Heart left ventricle (tissue), 16 donors: ENCODE measurements around the gene NRP1. TPM values are rescaled to one million over a fixed set of nuclear protein-coding genes. Genes with fewer than 3 reads are reported as not detected.
A peak's percentile ranks its signal among the peaks of the same experiment; 100 is the strongest.

ENCODE experiments used
- ATAC-seq, 4 donors: fragments of 200-7000 bp; cut with Tn5 transposase; one replicate each; pipeline ENCODE4 v1.9.1; 2020 to 2022; ENCODE audit warnings: moderate library complexity in 4 of 4, mild to moderate bottlenecking in 3 of 4, moderate number of reproducible peaks in 1 of 4
- DNase-seq, 5 donors: peaks; one replicate each; pipeline ENCODE4 v3.0.0-alpha.2; 2020
- H3K27ac ChIP-seq, 12 donors: fragments of 200-600 bp; sonication (generic) in 4 of 12; one replicate each; pipeline versions ENCODE4 v1.5.0 to v1.8.0; 2016 to 2022; ENCODE audit warnings: mild to moderate bottlenecking in 2 of 12
- H3K27me3 ChIP-seq, 9 donors: fragments of 200-600 bp; sonication (generic) in 2 of 9; one replicate each; pipeline versions ENCODE4 v1.5.1 to v1.8.0; 2016 to 2022; ENCODE audit warnings: mild to moderate bottlenecking in 3 of 9
- H3K36me3 ChIP-seq, 9 donors: fragments of 200-600 bp; sonication (generic) in 2 of 9; one replicate each; pipeline versions ENCODE4 v1.5.0 to v1.8.0; 2018 to 2022; ENCODE audit warnings: mild to moderate bottlenecking in 2 of 9
- H3K4me1 ChIP-seq, 12 donors: fragments of 200-600 bp; sonication (generic) in 4 of 12; one replicate each; pipeline versions ENCODE4 v1.5.0 to v1.8.0; 2016 to 2022; ENCODE audit warnings: mild to moderate bottlenecking in 3 of 12
- H3K4me3 ChIP-seq, 12 donors: fragments of 200-600 bp; sonication (generic) in 4 of 12; one replicate each; pipeline versions ENCODE4 v1.5.0 to v1.8.0; 2017 to 2022; ENCODE audit warnings: mild to moderate bottlenecking in 9 of 12, moderate library complexity in 4 of 12
- H3K9me3 ChIP-seq, 12 donors: fragments of 200-600 bp; sonication (generic) in 4 of 12; one replicate each; pipeline versions ENCODE4 v1.5.0 to v1.8.0; 2016 to 2022; ENCODE audit warnings: mild to moderate bottlenecking in 1 of 12
- POLR2A ChIP-seq, 2 donors: fragments of 450-650 bp; IDR thresholded peaks; one replicate each; pipeline ENCODE4 v1.6.1; 2017; ENCODE audit warnings: antibody characterized with exemption in 2 of 2, mild to moderate bottlenecking in 2 of 2, moderate library complexity in 2 of 2
- WGBS, 4 donors: extraction: QIAGEN DNeasy Blood & Tissue Kit in 2 of 4; methylation state at CpG; one replicate each; pipeline versions ENCODE4 v1.1.5 to v1.1.7; 2013 to 2018; 5-methylcytosine and 5-hydroxymethylcytosine counted together
- intact Hi-C, 10 donors: fragments of 100-400 bp; cut with DNase I; formaldehyde crosslinking; loops; one replicate each; pipeline versions ENCODE4 v1.11.1 to v1.14.2; 2022
- polyA plus RNA-seq, 2 donors: library from polyadenylated mRNA; stranded (reverse); fragments of 200-250 nt; gene quantifications; one replicate each; pipeline ENCODE4 v1.2.3, GENCODE V29; 2013
- total RNA-seq, 9 donors: library from RNA; depleted of rRNA in 2 of 9; stranded (reverse); fragments of >200 nt in 2 of 9; fragmentation: NEBNext Ultra II Directional in 3 of 9; extraction: Animal tissue kit (Norgen Biotek cat#: 25700) in 3 of 9; gene quantifications; one replicate each; pipeline versions ENCODE4 v1.1.0 to v1.2.4, GENCODE V29; 2016 to 2023
- TF ChIP-seq, protein P1 (sequence below), 12 donors: fragments of 200-600 bp; sonication (generic) in 4 of 12; IDR thresholded peaks; one replicate each; pipeline versions ENCODE4 v1.5.0 to v1.8.0; 2018 to 2022; ENCODE audit warnings: antibody characterized with exemption in 12 of 12, mild to moderate bottlenecking in 5 of 12
- donor health status: ischemic (EF 13 %, LVEDD 7.1; RV severe dilation, severe dysfunction).
- donor health status: healthy with polysubstance abuse.
- donor health status: DM: no; HTN: yes; CAD: no.
- donor health status: DM: no; HTN: no; CAD: no.
- donor health status: ischemic (EF 25% LVEDD 6.9; RV normal size, moderate dysfunction).
- donor health status: ischemic (EF 25% LVEDD 5.7; RV mildly dilated, moderate dysfunction).
- donor health status: healthy.
- donor health status: DM: yes; HTN: yes; CAD: no.
- donor health status: ischemic (EF 35%, LVEDD 5.7; RV mildly dilated, moderate dysfunction).
- donor health status: nonischemic (EF 11% LVEDD 7.7; RV severe dilation, severe dysfunction).
- donor health status: DM: yes; HTN: yes; CAD: no.
- donor health status: PGD.
- donor health status: ischemic (EF 29% LVEDD 5.4; RV normal size, mild dysfunction).
- donor health status: nonischemic (EF 23%, LVEDD 6.1; RV moderate dilation, normal function).

The NRP1 gene
- total and polyA plus RNA-seq, 11 donors, result 47.1 to 279 (median 152) TPM

DNA sequence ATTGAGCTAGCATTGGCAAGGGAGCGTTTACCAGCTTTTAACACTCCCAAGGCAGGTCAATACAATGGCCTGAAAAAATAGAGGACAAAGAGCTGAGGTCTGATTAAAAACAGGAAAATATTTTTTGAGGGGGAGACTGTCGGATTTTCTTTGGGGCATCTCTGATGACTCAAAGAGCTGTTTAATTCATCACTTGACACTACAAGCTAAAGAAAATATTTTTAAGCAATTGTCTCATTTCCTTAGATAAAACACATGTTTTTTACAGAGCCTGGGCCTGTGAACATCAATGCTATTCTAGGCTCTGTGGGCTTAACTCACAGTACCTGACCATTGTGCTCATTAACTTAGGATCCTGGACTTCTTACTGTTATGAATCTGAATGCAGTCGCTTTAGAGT is 100.8 kb downstream of the NRP1 start:
- no peaks in the 10 kb centered on the region for H3K27me3 ChIP-seq
- ATAC-seq (peak; percentile 19 to 63 (median 32)), DNase-seq (no peak)
- no peak overlapping the region for H3K4me3 ChIP-seq
- no peak for TF ChIP-seq POLR2A (IDR thresholded peaks at IDR 0.05)
- TF ChIP-seq, protein P1, sequence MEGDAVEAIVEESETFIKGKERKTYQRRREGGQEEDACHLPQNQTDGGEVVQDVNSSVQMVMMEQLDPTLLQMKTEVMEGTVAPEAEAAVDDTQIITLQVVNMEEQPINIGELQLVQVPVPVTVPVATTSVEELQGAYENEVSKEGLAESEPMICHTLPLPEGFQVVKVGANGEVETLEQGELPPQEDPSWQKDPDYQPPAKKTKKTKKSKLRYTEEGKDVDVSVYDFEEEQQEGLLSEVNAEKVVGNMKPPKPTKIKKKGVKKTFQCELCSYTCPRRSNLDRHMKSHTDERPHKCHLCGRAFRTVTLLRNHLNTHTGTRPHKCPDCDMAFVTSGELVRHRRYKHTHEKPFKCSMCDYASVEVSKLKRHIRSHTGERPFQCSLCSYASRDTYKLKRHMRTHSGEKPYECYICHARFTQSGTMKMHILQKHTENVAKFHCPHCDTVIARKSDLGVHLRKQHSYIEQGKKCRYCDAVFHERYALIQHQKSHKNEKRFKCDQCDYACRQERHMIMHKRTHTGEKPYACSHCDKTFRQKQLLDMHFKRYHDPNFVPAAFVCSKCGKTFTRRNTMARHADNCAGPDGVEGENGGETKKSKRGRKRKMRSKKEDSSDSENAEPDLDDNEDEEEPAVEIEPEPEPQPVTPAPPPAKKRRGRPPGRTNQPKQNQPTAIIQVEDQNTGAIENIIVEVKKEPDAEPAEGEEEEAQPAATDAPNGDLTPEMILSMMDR (IDR thresholded peaks at IDR 0.05), result no peak
- peak overlapping the region in 11 of 12 donors; percentile 50 to 76 (median 66) for H3K27ac ChIP-seq
- H3K9me3 ChIP-seq, result no peaks in the 10 kb centered on the region
- H3K36me3 ChIP-seq, result peaks cover 0 to 49% (median 16%) of the 10 kb centered on the region in 9 donors
- 56 to 64% (median 61%) methylated on average over 3 of the region's 3 CpGs for WGBS, 4 donors
- H3K4me1 ChIP-seq, result peaks cover 6 to 94% (median 80%) of the 10 kb centered on the region in 12 donors
- intact Hi-C loops, result loop anchor here in 1 of 10 donors (2.0 kb wide), 1 partner anchor 17 kb away; no protein-coding TSS in a partner anchor

DNA sequence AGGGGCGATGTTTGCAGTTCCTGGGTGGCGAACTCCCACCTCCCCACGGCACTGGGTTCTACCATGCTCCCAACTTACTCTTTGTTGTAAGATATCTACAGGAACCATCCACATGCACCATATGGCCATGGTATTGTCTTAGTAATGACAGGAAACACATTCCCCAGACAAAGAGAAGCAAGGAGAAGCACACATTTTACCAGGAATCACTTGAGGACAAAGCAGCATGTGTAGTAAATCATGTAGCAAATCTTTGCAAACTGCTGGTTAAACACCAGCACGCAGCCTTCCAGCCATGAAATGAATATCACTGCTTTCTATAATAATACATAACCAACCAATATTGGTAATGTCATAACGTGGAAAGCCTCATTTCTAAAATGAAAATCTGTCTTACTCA is 101.2 kb downstream of the NRP1 start:
- TF ChIP-seq, protein P1 (IDR thresholded peaks at IDR 0.05), result no peak
- TF ChIP-seq POLR2A (IDR thresholded peaks at IDR 0.05), result no peak
- no peak for DNase-seq
- H3K27ac ChIP-seq, result peak overlapping the region in 11 of 12 donors; percentile 1 to 76 (median 65)
- no peak overlapping the region for H3K4me3 ChIP-seq
- no peaks in the 10 kb centered on the region for H3K27me3 ChIP-seq
- ATAC-seq, result no peak
- intact Hi-C loops, result no loop called here
- WGBS, 4 donors, result 62 to 81% (median 67%) methylated on average over 5 of the region's 5 CpGs
- H3K4me1 ChIP-seq, result peaks cover 6 to 95% (median 82%) of the 10 kb centered on the region in 12 donors
- no peaks in the 10 kb centered on the region for H3K9me3 ChIP-seq
- H3K36me3 ChIP-seq, result peaks cover 0 to 46% (median 13%) of the 10 kb centered on the region in 9 donors

DNA sequence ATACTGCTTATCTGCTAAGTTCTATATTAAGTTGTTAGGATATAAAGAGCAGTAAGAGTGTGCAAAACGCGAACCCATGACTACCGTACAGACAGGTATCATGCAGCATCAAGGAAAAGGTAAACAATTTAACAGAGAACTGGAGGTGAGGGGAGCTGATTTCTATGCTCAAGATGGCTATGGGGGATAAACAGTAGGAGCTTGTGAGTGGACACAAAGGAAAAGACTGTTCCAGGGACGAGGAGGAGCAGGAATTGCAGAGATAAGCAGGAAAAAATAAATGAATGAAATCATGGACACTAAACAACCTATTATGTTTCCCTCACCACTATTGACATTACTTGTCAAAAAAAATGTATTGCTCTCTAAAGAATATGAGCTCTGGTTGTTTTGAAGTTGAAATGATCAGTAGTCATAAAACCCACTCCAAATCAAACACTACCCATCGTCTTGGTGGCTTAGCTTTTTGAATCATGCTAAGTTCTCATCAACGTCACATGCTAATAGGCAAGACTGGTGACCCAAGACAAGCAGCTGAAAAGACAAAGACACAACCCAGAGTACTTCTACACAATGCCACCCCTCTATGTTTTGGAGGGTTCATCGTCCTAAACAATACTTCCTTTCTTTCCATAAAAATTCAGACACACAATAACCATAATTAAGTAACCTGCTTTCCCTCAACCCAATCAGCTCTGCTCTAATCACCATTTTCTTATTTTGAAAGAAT is 102.7 kb downstream of the NRP1 start:
- 58 to 69% (median 64%) methylated on average over 7 of the region's 7 CpGs for WGBS, 4 donors
- H3K4me3 ChIP-seq, result no peak overlapping the region
- H3K4me1 ChIP-seq, result peaks cover 6 to 97% (median 79%) of the 10 kb centered on the region in 12 donors
- H3K36me3 ChIP-seq, result peaks cover 0 to 48% (median 19%) of the 10 kb centered on the region in 9 donors
- H3K27ac ChIP-seq, result peak overlapping the region in 5 of 12 donors; percentile 11 to 76 (median 29)
- DNase-seq (no peak), ATAC-seq (no peak)
- H3K27me3 ChIP-seq, result no peaks in the 10 kb centered on the region
- intact Hi-C loops, result no loop called here
- no peaks in the 10 kb centered on the region for H3K9me3 ChIP-seq
- TF ChIP-seq, protein P1 (IDR thresholded peaks at IDR 0.05), result no peak
- TF ChIP-seq POLR2A (IDR thresholded peaks at IDR 0.05), result no peak

DNA sequence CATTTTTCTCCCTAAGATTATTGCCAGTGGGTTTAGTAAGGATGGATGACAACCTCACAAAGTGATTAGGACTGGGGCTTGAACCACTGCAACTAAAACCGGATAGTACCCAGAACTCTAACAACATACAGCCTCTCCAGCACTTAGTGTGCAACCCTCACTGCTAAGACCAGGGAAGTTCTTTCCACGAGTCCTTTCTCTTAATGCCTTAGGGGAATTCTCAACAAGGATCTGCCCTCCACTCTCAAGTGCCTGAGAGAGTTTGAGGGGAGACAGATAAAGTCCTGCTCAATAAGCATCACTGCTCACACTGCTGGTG is 104.6 kb downstream of the NRP1 start:
- Histone ChIP-seq H3K36me3 (peaks cover 0 to 58% (median 34%) of the 10 kb centered on the region in 9 donors), H3K9me3 (no peaks in the 10 kb centered on the region), H3K4me1 (peaks cover 6 to 85% (median 61%) of the 10 kb centered on the region in 12 donors), H3K27ac (peak overlapping the region in 9 of 12 donors; percentile 2 to 62 (median 56)), H3K4me3 (no peak overlapping the region), H3K27me3 (no peaks in the 10 kb centered on the region)
- DNase-seq (no peak), ATAC-seq (no peak)
- whole genome bisulfite sequencing, 4 donors, result 29 to 47% (median 39%) methylated on average over 2 of the region's 2 CpGs
- TF ChIP-seq, protein P1 (IDR thresholded peaks at IDR 0.05), result no peak
- no peak for TF ChIP-seq POLR2A (IDR thresholded peaks at IDR 0.05)
- intact Hi-C loops, result no loop called here
